A673 (cell line): ENCODE data around the gene IFT25. TPM values are rescaled to one million over a fixed set of nuclear protein-coding genes. Genes with fewer than 3 reads are reported as not detected.

ENCODE experiments used
- BruUV-seq: library from RNA; stranded (reverse); fragments of 400-500 nt; replicated peaks from 2 replicates; lab custom pipeline; 2021; lab: Mats Ljungman, UMichigan
- CTCF ChIA-PET: fragments of 300-600 bp; sonication (Branson Sonifier 250); formaldehyde crosslinking; loops from one replicate; lab custom pipeline; 2022; ENCODE audit warnings: antibody characterized with exemption; lab: Charles Lee
- POLR2A ChIA-PET: fragments of 300-600 bp; sonication (Branson Sonifier 250); formaldehyde crosslinking; loops from one replicate; lab custom pipeline; 2022; ENCODE audit warnings: antibody characterized with exemption; ENCODE audit not compliant: low non-redundant PET; lab: Charles Lee
- DNase-seq: peaks from one replicate; pipeline ENCODE4 v3.0.0-alpha.2; 2015; ENCODE audit warnings: low spot score
- H3K27ac ChIP-seq: fragments of 200-600 bp; sonication (generic); 2 replicates; pipeline ENCODE4 v1.5.1; 2016; ENCODE audit warnings: mixed run types, low read depth, mild to moderate bottlenecking, mixed read lengths, antibody characterized with exemption, low read length; ENCODE audit not compliant: poor library complexity, severe bottlenecking
- H3K27me3 ChIP-seq: fragments of 200-600 bp; sonication (generic); replicated peaks from 2 replicates; pipeline ENCODE4 v1.6.1; 2017; ENCODE audit warnings: mixed run types, low read depth, mild to moderate bottlenecking, mixed read lengths, antibody characterized with exemption, low read length; ENCODE audit not compliant: insufficient read depth, poor library complexity
- H3K36me3 ChIP-seq: fragments of 200-600 bp; sonication (generic); 2 replicates; pipeline ENCODE4 v1.6.1; 2016; ENCODE audit warnings: mixed run types, mild to moderate bottlenecking, mixed read lengths, antibody characterized with exemption, low read length; ENCODE audit not compliant: insufficient read depth, poor library complexity, severe bottlenecking
- H3K4me1 ChIP-seq: fragments of 200-600 bp; sonication (generic); 2 replicates; pipeline ENCODE4 v1.6.1; 2017; ENCODE audit warnings: mixed run types, mild to moderate bottlenecking, mixed read lengths, antibody characterized with exemption, low read length; ENCODE audit not compliant: insufficient read depth, poor library complexity, severe bottlenecking
- H3K4me3 ChIP-seq: fragments of 200-600 bp; sonication (generic); 2 replicates; pipeline ENCODE4 v1.5.1; 2016; ENCODE audit warnings: low read depth, mixed run types, mild to moderate bottlenecking, mixed read lengths, low read length; ENCODE audit not compliant: poor library complexity, severe bottlenecking
- H3K9me3 ChIP-seq: fragments of 200-600 bp; sonication (generic); 2 replicates; pipeline ENCODE4 v1.6.1; 2016; ENCODE audit warnings: mixed run types, low read depth, mild to moderate bottlenecking, mixed read lengths, antibody characterized with exemption, low read length; ENCODE audit not compliant: poor library complexity, severe bottlenecking
- EZH2 ChIP-seq: fragments of 200-600 bp; sonication (generic); IDR thresholded peaks from 2 replicates; pipeline ENCODE4 v1.6.1; 2017; ENCODE audit warnings: borderline replicate concordance, low read depth, mild to moderate bottlenecking, mixed read lengths, antibody characterized with exemption, low read length; ENCODE audit not compliant: poor library complexity, severe bottlenecking
- intact Hi-C: fragments of 100-400 bp; cut with micrococcal nuclease; formaldehyde crosslinking; loops from one replicate; pipeline ENCODE4 v1.10.0; 2022; ENCODE audit not compliant: unreplicated experiment
- total RNA-seq: library from RNA; stranded (reverse); gene quantifications from 2 replicates; pipeline ENCODE4 v1.2.3, GENCODE V29; 2021
- TF ChIP-seq, protein P1 (sequence below): fragments of 300-800, 200-600 bp; sonication (generic); conservative IDR thresholded peaks from 2 replicates; pipeline ENCODE4 v1.5.1; 2017; ENCODE audit warnings: low read depth, mild to moderate bottlenecking, antibody characterized with exemption, low read length, moderate library complexity, mixed read lengths

Gene IFT25
- total RNA-seq, 1 experiment from 2014 or later, result 41.0 TPM

DNA sequence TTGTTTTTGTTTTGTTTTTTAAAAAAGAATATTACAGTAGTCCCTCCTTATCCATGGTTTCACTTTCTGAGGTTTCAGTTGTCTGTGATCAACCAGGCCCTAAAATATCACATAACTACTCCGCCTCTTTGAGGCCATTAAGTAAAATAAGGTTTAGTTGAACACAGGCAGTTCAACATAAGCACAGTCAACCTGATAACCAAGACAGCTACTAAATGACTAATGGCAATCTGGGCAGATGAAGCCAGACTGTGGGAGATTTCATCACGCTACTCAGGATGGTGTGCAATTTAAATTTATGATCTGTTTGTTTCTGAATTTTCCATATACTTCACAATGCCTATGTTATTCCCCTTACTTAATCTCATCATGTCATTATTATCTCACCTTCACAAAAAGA, 42.4 kb upstream of the IFT25 start:
- no TSS peak for BruUV-seq
- POLR2A ChIA-PET, result no interaction called here
- H3K27ac ChIP-seq, result no peak overlapping the region
- H3K9me3 ChIP-seq, result no peaks in the 10 kb centered on the region
- no peaks in the 10 kb centered on the region for H3K36me3 ChIP-seq
- TF ChIP-seq, protein P1, sequence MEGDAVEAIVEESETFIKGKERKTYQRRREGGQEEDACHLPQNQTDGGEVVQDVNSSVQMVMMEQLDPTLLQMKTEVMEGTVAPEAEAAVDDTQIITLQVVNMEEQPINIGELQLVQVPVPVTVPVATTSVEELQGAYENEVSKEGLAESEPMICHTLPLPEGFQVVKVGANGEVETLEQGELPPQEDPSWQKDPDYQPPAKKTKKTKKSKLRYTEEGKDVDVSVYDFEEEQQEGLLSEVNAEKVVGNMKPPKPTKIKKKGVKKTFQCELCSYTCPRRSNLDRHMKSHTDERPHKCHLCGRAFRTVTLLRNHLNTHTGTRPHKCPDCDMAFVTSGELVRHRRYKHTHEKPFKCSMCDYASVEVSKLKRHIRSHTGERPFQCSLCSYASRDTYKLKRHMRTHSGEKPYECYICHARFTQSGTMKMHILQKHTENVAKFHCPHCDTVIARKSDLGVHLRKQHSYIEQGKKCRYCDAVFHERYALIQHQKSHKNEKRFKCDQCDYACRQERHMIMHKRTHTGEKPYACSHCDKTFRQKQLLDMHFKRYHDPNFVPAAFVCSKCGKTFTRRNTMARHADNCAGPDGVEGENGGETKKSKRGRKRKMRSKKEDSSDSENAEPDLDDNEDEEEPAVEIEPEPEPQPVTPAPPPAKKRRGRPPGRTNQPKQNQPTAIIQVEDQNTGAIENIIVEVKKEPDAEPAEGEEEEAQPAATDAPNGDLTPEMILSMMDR, result no peak
- no peak for TF ChIP-seq EZH2
- H3K4me3 ChIP-seq, result no peak overlapping the region
- DNase-seq, result no peak
- intact Hi-C loops, result no loop called here
- CTCF ChIA-PET, result no interaction called here
- no peaks in the 10 kb centered on the region for H3K4me1 ChIP-seq
- H3K27me3 ChIP-seq, result no peaks in the 10 kb centered on the region

DNA sequence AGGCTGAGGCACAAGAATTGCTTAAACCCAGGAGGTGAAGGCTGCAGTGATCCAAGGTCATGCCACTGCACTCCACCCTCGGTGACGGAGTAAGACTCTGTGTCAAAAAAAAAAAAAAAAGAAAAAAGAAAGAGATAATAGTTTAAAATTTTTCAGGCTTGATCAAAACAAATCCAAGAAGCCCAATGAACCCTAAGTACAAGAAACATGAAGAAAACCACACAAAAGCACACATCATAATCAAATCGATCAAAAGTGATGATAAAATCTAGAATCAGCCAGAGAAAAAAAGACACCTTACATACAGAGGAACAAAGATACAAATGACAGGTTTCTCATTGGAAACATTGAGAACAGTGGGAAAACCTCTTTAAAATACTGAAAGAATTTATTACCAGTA, 41.0 kb upstream of the IFT25 start:
- H3K27me3 ChIP-seq, result no peaks in the 10 kb centered on the region
- H3K27ac ChIP-seq, result no peak overlapping the region
- TF ChIP-seq EZH2, result no peak
- TF ChIP-seq, protein P1, result no peak
- intact Hi-C loops, result no loop called here
- no peaks in the 10 kb centered on the region for H3K36me3 ChIP-seq
- ChIA-PET POLR2A (no interaction called here), CTCF (no interaction called here)
- no peaks in the 10 kb centered on the region for H3K9me3 ChIP-seq
- H3K4me1 ChIP-seq, result no peaks in the 10 kb centered on the region
- no TSS peak for BruUV-seq
- no peak overlapping the region for H3K4me3 ChIP-seq
- DNase-seq, result no peak

DNA sequence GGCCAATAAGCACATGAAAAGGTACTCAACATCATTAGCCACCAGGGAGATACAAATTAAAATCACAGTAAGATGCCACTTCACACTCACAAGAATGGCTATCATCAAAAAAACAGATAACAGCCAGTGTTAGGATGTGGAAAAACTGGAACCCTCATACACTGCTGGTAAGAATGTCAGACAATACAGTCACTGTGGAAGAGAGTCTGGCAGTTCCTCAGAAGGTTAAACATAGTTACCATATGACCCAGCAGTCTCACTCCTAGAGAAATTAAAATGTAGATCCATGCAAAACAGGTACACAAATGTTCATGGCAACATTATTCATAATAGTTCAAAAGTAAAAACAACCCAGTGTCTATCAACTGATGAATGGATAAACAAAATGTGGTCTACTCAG, 39.2 kb upstream of the IFT25 start:
- CTCF ChIA-PET, result no interaction called here
- Histone ChIP-seq H3K27me3 (no peaks in the 10 kb centered on the region), H3K36me3 (no peaks in the 10 kb centered on the region), H3K9me3 (no peaks in the 10 kb centered on the region), H3K4me1 (no peaks in the 10 kb centered on the region), H3K4me3 (no peak overlapping the region), H3K27ac (no peak overlapping the region)
- POLR2A ChIA-PET, result no interaction called here
- no peak for TF ChIP-seq EZH2
- TF ChIP-seq, protein P1, result no peak
- BruUV-seq, result no TSS peak
- DNase-seq, result no peak
- intact Hi-C loops, result no loop called here
